OCI-LY3 (cell line): Measurements from ENCODE around the gene GREM2.

Experiments
- CTCF ChIP-seq: fragments of 200-600, 300-600 bp; sonication (generic); IDR thresholded peaks from 2 replicates; pipeline ENCODE4 v1.5.1; 2014; ENCODE audit warnings: antibody characterized with exemption, low read length, low read depth
- EZH2phosphoT487 ChIP-seq: fragments of 200-600 bp; shearing (Covaris generic); IDR thresholded peaks from 2 replicates; pipeline ENCODE4 v1.6.1; 2018; ENCODE audit warnings: antibody characterized with exemption, mixed run types, low read depth

- TF ChIP-seq CTCF (no peak), EZH2phosphoT487 (no peak)
Measured at GRCh38 chr1:240484804-240485443, 127.0 kb downstream of the GREM2 start.
